Upper lobe of left lung (tissue), 6 donors: ENCODE data around the gene OR51D1. TPM values are rescaled to one million over a fixed set of nuclear protein-coding genes. Genes with fewer than 3 reads are reported as not detected.

Experiments
- ATAC-seq, 2 donors: fragments of 200-7000 bp; cut with Tn5 transposase; one replicate each; pipeline ENCODE4 v1.9.1; 2022; ENCODE audit warnings: mild to moderate bottlenecking in 2 of 2, moderate library complexity in 2 of 2; ENCODE audit not compliant: low FRiP score in 2 of 2
- DNase-seq, 2 donors: peaks; one replicate each; pipeline ENCODE4 v3.0.0-alpha.2; 2019 to 2020
- H3K27ac ChIP-seq, 4 donors: fragments of 200-600 bp; sonication (generic); one replicate each; pipeline ENCODE4 v1.5.1; 2016 to 2019
- H3K27me3 ChIP-seq, 4 donors: fragments of 200-600 bp; sonication (generic); one replicate each; pipeline ENCODE4 v1.5.1; 2017 to 2019
- H3K36me3 ChIP-seq, 4 donors: fragments of 200-600 bp; sonication (generic); one replicate each; pipeline ENCODE4 v1.5.1; 2016 to 2019
- H3K4me1 ChIP-seq, 4 donors: fragments of 200-600 bp; sonication (generic); one replicate each; pipeline ENCODE4 v1.5.1; 2018 to 2019
- H3K4me3 ChIP-seq, 4 donors: fragments of 200-600 bp; sonication (generic); one replicate each; pipeline ENCODE4 v1.5.1; 2017 to 2019; ENCODE audit warnings: mild to moderate bottlenecking in 2 of 4, moderate library complexity in 1 of 4
- H3K9me3 ChIP-seq, 4 donors: fragments of 200-600 bp; sonication (generic); one replicate each; pipeline ENCODE4 v1.5.1; 2018 to 2019
- EP300 ChIP-seq, 4 donors: sonication (generic); formaldehyde crosslinking; IDR thresholded peaks; one replicate each; pipeline ENCODE4 v1.5.1; 2017; ENCODE audit warnings: antibody characterized with exemption in 4 of 4, control low read depth in 2 of 4
- POLR2A ChIP-seq, 4 donors: fragments of 450-650 bp; IDR thresholded peaks; one replicate each; pipeline ENCODE4 v1.5.1; 2016 to 2017; ENCODE audit warnings: antibody characterized with exemption in 4 of 4, mild to moderate bottlenecking in 2 of 4
- POLR2AphosphoS5 ChIP-seq, 2 donors: sonication (generic); formaldehyde crosslinking; IDR thresholded peaks; one replicate each; pipeline ENCODE4 v1.5.1; 2017; ENCODE audit warnings: antibody characterized with exemption in 2 of 2
- WGBS, 2 donors: methylation state at CpG; one replicate each; pipeline ENCODE4 v1.1.5; 2017 to 2018; 5-methylcytosine and 5-hydroxymethylcytosine counted together
- total RNA-seq, 6 donors: library from RNA; depleted of rRNA in 4 of 6; stranded (reverse); fragments of >200 nt in 4 of 6; gene quantifications; one replicate each; pipeline versions ENCODE4 v1.1.0 to v1.2.1, GENCODE V29; 2016 to 2021
- TF ChIP-seq, protein P1 (sequence below), 6 experiments: fragments of 450-650 bp in 4 of 6; fragments of 200-600 bp in 2 of 6; sonication (generic) in 2 of 6; IDR thresholded peaks; one replicate each; pipeline ENCODE4 v1.5.1; 2016 to 2019; ENCODE audit warnings: antibody characterized with exemption in 6 of 6
- donor health status: DM: no; HTN: no; CAD: no; lungs with moderate emphysema.
- donor health status: DM: no; HTN: yes; CAD: no; lungs with severe emphysema.

The OR51D1 gene
- total RNA-seq, 6 donors from 2014 or later = not detected

DNA sequence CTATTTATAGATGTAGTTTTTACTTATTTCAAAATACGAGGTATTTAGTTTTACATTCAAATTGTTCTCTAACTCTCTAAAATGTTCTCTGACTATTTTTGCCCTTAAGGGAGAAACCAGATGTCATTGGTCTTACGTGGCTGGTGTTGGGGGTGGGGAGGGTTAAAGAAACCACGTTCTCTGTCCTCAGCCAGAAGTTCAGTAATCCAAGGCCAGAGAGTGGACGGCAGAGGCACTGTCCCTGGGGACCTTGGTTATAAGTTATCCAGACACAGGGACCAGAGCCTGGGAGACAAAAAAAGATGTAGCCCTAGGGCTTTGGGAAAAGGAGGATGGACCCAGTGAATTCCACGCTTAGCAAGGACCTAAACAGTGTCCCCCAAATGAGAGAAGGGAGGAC lies 5.8 kb downstream of the OR51D1 start:
- no peak overlapping the region for H3K27ac ChIP-seq
- 42 to 50% methylated on average over 5 of the region's 5 CpGs for WGBS, 2 donors
- H3K4me3 ChIP-seq = no peak overlapping the region
- no peak for TF ChIP-seq POLR2A (IDR thresholded peaks at IDR 0.05)
- no peak for TF ChIP-seq EP300 (IDR thresholded peaks at IDR 0.05)
- TF ChIP-seq, protein P1, sequence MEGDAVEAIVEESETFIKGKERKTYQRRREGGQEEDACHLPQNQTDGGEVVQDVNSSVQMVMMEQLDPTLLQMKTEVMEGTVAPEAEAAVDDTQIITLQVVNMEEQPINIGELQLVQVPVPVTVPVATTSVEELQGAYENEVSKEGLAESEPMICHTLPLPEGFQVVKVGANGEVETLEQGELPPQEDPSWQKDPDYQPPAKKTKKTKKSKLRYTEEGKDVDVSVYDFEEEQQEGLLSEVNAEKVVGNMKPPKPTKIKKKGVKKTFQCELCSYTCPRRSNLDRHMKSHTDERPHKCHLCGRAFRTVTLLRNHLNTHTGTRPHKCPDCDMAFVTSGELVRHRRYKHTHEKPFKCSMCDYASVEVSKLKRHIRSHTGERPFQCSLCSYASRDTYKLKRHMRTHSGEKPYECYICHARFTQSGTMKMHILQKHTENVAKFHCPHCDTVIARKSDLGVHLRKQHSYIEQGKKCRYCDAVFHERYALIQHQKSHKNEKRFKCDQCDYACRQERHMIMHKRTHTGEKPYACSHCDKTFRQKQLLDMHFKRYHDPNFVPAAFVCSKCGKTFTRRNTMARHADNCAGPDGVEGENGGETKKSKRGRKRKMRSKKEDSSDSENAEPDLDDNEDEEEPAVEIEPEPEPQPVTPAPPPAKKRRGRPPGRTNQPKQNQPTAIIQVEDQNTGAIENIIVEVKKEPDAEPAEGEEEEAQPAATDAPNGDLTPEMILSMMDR (IDR thresholded peaks at IDR 0.05) = no peak
- no peak for TF ChIP-seq POLR2AphosphoS5 (IDR thresholded peaks at IDR 0.05)
- no peaks in the 10 kb centered on the region for H3K9me3 ChIP-seq
- ATAC-seq (no peak), DNase-seq (no peak)
- H3K4me1 ChIP-seq = no peaks in the 10 kb centered on the region
- no peaks in the 10 kb centered on the region for H3K27me3 ChIP-seq
- no peaks in the 10 kb centered on the region for H3K36me3 ChIP-seq

DNA sequence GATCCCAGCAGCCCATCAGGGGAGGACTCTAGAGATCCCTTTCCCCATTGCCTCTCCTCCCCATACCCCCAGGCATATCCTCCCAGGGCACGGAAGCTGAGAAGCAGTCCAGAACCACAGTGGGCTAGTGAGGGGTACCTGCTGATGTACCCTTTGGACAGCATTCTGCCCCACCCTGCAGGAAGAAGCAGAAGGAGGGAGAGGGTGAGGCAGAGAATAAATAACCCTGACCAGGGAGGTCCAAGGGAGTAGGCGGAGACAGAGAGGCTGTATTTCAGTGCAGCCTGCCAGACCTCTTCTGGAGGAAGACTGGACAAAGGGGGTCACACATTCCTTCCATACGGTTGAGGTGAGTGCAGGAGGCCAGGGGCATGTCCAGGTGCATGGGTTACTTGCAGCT lies 6.4 kb downstream of the OR51D1 start, which contains the start of gene OR51E1:
Gene OR51E1, plus strand, starts transcription at position 301 of the 400 bp plus-strand sequence. CDS start 8,545 bp downstream, outside the sequence.
- Histone ChIP-seq H3K27ac (no peak within 1 kb of the TSS), H3K4me1 (no peaks in the 10 kb centered on the region), H3K9me3 (no peaks in the 10 kb centered on the region), H3K4me3 (no peak within 1 kb of the TSS), H3K36me3 (no peaks in the 10 kb centered on the region), H3K27me3 (no peaks in the 10 kb centered on the region)
- WGBS, 2 donors = 75 to 77% methylated on average over 3 of the region's 3 CpGs
- DNase-seq (no peak), ATAC-seq (no peak)
- TF ChIP-seq, protein P1 (IDR thresholded peaks at IDR 0.05) = no peak
- TF ChIP-seq EP300 (IDR thresholded peaks at IDR 0.05) (no peak), POLR2A (IDR thresholded peaks at IDR 0.05) (no peak), POLR2AphosphoS5 (IDR thresholded peaks at IDR 0.05) (no peak)

DNA sequence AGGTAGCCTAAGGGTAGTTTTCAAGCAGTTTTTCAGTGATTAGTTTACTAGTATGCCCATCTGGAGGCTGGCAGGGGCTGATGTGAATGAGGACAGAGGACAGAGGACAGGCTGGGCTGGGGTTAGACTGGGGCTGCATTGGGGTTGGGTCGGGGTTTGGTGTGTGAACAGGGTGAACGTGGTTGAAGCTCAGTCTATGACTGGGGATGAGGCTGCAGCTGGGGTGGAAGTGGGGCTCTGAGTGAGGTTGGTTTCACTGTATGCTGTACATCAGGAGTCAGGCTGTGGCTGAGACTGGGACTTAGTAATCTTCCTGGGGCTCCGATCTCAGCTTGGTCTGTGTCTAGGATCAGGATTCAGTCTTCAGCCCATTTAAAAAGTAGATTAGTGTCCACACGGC lies 7.0 kb downstream of the OR51D1 start:
- no peaks in the 10 kb centered on the region for H3K4me1 ChIP-seq
- no peak overlapping the region for H3K27ac ChIP-seq
- 62 to 80% methylated on average over 4 of the region's 4 CpGs for WGBS, 2 donors
- H3K9me3 ChIP-seq = no peaks in the 10 kb centered on the region
- TF ChIP-seq EP300 (IDR thresholded peaks at IDR 0.05) (no peak), POLR2AphosphoS5 (IDR thresholded peaks at IDR 0.05) (no peak), POLR2A (IDR thresholded peaks at IDR 0.05) (no peak)
- TF ChIP-seq, protein P1 (IDR thresholded peaks at IDR 0.05) = no peak
- H3K4me3 ChIP-seq = no peak overlapping the region
- H3K27me3 ChIP-seq = no peaks in the 10 kb centered on the region
- DNase-seq = no peak
- no peaks in the 10 kb centered on the region for H3K36me3 ChIP-seq
- no peak for ATAC-seq

DNA sequence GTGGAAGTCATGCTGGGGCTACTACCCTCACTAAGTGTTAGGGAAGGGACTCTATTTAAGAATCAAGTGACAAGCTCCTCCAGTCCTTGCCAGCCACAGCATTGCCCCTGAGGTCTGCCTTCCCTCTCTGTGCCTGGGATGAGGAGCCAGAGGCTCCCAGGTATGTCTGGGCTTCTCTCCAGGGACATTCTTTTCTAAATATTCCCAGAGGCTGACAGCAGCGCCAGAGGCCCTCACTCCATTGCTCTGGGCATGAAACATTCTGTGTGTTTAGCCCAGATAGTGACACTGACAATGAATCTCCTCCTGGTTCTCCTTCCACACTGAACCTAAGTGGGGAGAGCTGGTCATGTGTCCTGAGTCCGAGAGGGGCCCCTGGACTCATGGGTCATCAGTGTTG lies 8.7 kb downstream of the OR51D1 start:
- DNase-seq = no peak
- WGBS, 2 donors = 62 to 88% methylated on average over 2 of the region's 2 CpGs
- TF ChIP-seq, protein P1 (IDR thresholded peaks at IDR 0.05) = no peak
- TF ChIP-seq POLR2A (IDR thresholded peaks at IDR 0.05) = no peak
- no peak for TF ChIP-seq EP300 (IDR thresholded peaks at IDR 0.05)
- no peak for TF ChIP-seq POLR2AphosphoS5 (IDR thresholded peaks at IDR 0.05)

DNA sequence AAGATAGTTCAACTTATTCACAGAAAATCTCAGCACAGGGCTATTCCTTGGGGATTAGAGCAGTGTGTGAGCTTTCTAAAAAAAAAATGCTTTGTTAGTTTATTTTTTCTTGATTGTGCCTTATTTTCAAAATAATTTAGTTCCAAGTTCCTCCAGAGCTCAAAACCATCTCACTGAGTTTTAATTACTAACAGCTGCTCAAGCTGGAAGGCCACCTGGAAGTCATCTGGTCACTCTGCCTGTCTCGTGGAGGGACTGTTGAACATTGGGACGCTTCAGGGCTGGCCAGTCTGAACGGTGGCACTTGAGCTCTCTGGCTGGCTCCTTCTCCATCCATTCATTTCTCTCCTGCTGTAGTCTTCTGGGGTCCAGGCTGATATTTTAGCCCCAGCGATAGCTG lies 10.5 kb downstream of the OR51D1 start:
- no peak for DNase-seq
- no peaks in the 10 kb centered on the region for H3K36me3 ChIP-seq
- no peak for ATAC-seq
- no peaks in the 10 kb centered on the region for H3K4me1 ChIP-seq
- H3K9me3 ChIP-seq = no peaks in the 10 kb centered on the region
- H3K27ac ChIP-seq = no peak overlapping the region
- H3K4me3 ChIP-seq = no peak overlapping the region
- TF ChIP-seq EP300 (IDR thresholded peaks at IDR 0.05) (no peak), POLR2A (IDR thresholded peaks at IDR 0.05) (no peak), POLR2AphosphoS5 (IDR thresholded peaks at IDR 0.05) (no peak)
- no peaks in the 10 kb centered on the region for H3K27me3 ChIP-seq
- 56 to 61% methylated on average over 4 of the region's 4 CpGs for WGBS, 2 donors

More for the DNA sequence above, 8.7 kb downstream of the OR51D1 start:
- Histone ChIP-seq H3K9me3 (no peaks in the 10 kb centered on the region), H3K27ac (no peak overlapping the region), H3K4me3 (no peak overlapping the region), H3K4me1 (no peaks in the 10 kb centered on the region), H3K36me3 (no peaks in the 10 kb centered on the region), H3K27me3 (no peaks in the 10 kb centered on the region)
- ATAC-seq = no peak
